Measurements from ENCODE around the gene PPM1H.
A peak's percentile ranks its signal among the peaks of the same experiment; 100 is the strongest.

Gene PPM1H

GRCh38 chr12:62681306-62681705, 253.6 kb downstream of the PPM1H start:
- no peak overlapping the region for H3K9ac ChIP-seq (ENCODE audit: low read length)
- H2BK15ac ChIP-seq (replicated peaks; ENCODE audit: low read depth) = no peak overlapping the region
- H4K5ac ChIP-seq (ENCODE audit: low read length) = no peak overlapping the region
- H2AK5ac ChIP-seq (ENCODE audit: low read length) = no peak overlapping the region
- no peaks in the 10 kb centered on the region for H3K79me2 ChIP-seq (ENCODE audit: control insufficient read depth, insufficient read depth, low read length)
- no peak overlapping the region for H4K8ac ChIP-seq (ENCODE audit: low read depth, low read length)
- H3K4me2 ChIP-seq (ENCODE audit: low read length) = no peak overlapping the region
- no peak overlapping the region for H3K27ac ChIP-seq (ENCODE audit: low read depth, low read length)
- peak overlapping the region; percentile 17 for H3K56ac ChIP-seq (ENCODE audit: low read length)
- DNase-seq = no peak
- no peaks in the 10 kb centered on the region for H3K36me3 ChIP-seq (ENCODE audit: control insufficient read depth, insufficient read depth, low read length)
- no CpG with 5 or more reads among the region's 4 CpGs for WGBS (ENCODE audit: extremely low coverage, insufficient coverage, low lambda C conversion rate)
- H2BK120ac ChIP-seq (ENCODE audit: low read depth, low read length) = no peak overlapping the region
- no peaks in the 10 kb centered on the region for H3K27me3 ChIP-seq (ENCODE audit: insufficient read depth, low read length, poor library complexity)
- H3K4me3 ChIP-seq (ENCODE audit: low read length) = no peak overlapping the region
- no peak overlapping the region for H3K23ac ChIP-seq (ENCODE audit: low read length)
- H3K18ac ChIP-seq (ENCODE audit: low read length) = no peak overlapping the region
- H2BK5ac ChIP-seq (ENCODE audit: low read length) = no peak overlapping the region
- H3K4ac ChIP-seq (ENCODE audit: low read depth, low read length) = no peak overlapping the region
- no peaks in the 10 kb centered on the region for H3K79me1 ChIP-seq (ENCODE audit: low read length)
- H3K4me1 ChIP-seq (ENCODE audit: control insufficient read depth, low read depth, low read length) = peaks cover 2% of the 10 kb centered on the region

- no peak overlapping the region for H3K9ac ChIP-seq (ENCODE audit: low read length)
- no CpG with 5 or more reads among the region's 3 CpGs for WGBS (ENCODE audit: extremely low coverage, insufficient coverage, low lambda C conversion rate)
These were observed 255.3 kb downstream of the PPM1H start for GRCh38 chr12:62679608-62680007.

GRCh38 chr12:62677355-62677754, 257.6 kb downstream of the PPM1H start:
- Histone ChIP-seq H3K4ac (ENCODE audit: low read depth, low read length) (no peak overlapping the region), H3K56ac (ENCODE audit: low read length) (no peak overlapping the region), H2AK5ac (ENCODE audit: low read length) (no peak overlapping the region), H3K27ac (ENCODE audit: low read depth, low read length) (no peak overlapping the region), H2BK120ac (ENCODE audit: low read depth, low read length) (no peak overlapping the region), H3K18ac (ENCODE audit: low read length) (no peak overlapping the region), H3K23ac (ENCODE audit: low read length) (no peak overlapping the region), H3K27me3 (ENCODE audit: insufficient read depth, low read length, poor library complexity) (no peaks in the 10 kb centered on the region), H2BK15ac (replicated peaks; ENCODE audit: low read depth) (no peak overlapping the region), H3K9ac (ENCODE audit: low read length) (no peak overlapping the region), H3K4me1 (ENCODE audit: control insufficient read depth, low read depth, low read length) (peaks cover 4% of the 10 kb centered on the region), H3K79me1 (ENCODE audit: low read length) (no peaks in the 10 kb centered on the region), H4K8ac (ENCODE audit: low read depth, low read length) (no peak overlapping the region), H3K4me2 (ENCODE audit: low read length) (no peak overlapping the region), H3K4me3 (ENCODE audit: low read length) (no peak overlapping the region), H3K36me3 (ENCODE audit: control insufficient read depth, insufficient read depth, low read length) (no peaks in the 10 kb centered on the region), H2BK5ac (ENCODE audit: low read length) (no peak overlapping the region), H4K5ac (ENCODE audit: low read length) (no peak overlapping the region), H3K79me2 (ENCODE audit: control insufficient read depth, insufficient read depth, low read length) (no peaks in the 10 kb centered on the region)
- no peak for DNase-seq
- no CpG with 5 or more reads among the region's 7 CpGs for WGBS (ENCODE audit: extremely low coverage, insufficient coverage, low lambda C conversion rate)

More at GRCh38 chr12:62679608-62680007, 255.3 kb downstream of the PPM1H start:
- H3K27me3 ChIP-seq (ENCODE audit: insufficient read depth, low read length, poor library complexity) = no peaks in the 10 kb centered on the region
- H3K4ac ChIP-seq (ENCODE audit: low read depth, low read length) = no peak overlapping the region
- H3K4me1 ChIP-seq (ENCODE audit: control insufficient read depth, low read depth, low read length) = peaks cover under 1% of the 10 kb centered on the region
- H3K27ac ChIP-seq (ENCODE audit: low read depth, low read length) = no peak overlapping the region
- H3K4me2 ChIP-seq (ENCODE audit: low read length) = no peak overlapping the region
- no peak overlapping the region for H4K5ac ChIP-seq (ENCODE audit: low read length)
- H3K79me1 ChIP-seq (ENCODE audit: low read length) = no peaks in the 10 kb centered on the region
- no peak overlapping the region for H2BK15ac ChIP-seq (replicated peaks; ENCODE audit: low read depth)
- no peak overlapping the region for H2BK120ac ChIP-seq (ENCODE audit: low read depth, low read length)
- H3K56ac ChIP-seq (ENCODE audit: low read length) = no peak overlapping the region
- no peak overlapping the region for H3K18ac ChIP-seq (ENCODE audit: low read length)
- H3K79me2 ChIP-seq (ENCODE audit: control insufficient read depth, insufficient read depth, low read length) = no peaks in the 10 kb centered on the region
- H3K23ac ChIP-seq (ENCODE audit: low read length) = no peak overlapping the region
- no peaks in the 10 kb centered on the region for H3K36me3 ChIP-seq (ENCODE audit: control insufficient read depth, insufficient read depth, low read length)
- H2AK5ac ChIP-seq (ENCODE audit: low read length) = no peak overlapping the region
- DNase-seq = no peak
- no peak overlapping the region for H2BK5ac ChIP-seq (ENCODE audit: low read length)
- H4K8ac ChIP-seq (ENCODE audit: low read depth, low read length) = no peak overlapping the region
- no peak overlapping the region for H3K4me3 ChIP-seq (ENCODE audit: low read length)

GRCh38 chr12:62676521-62677307, 258.2 kb downstream of the PPM1H start:
- no peak overlapping the region for H3K4me2 ChIP-seq (ENCODE audit: low read length)
- no peak overlapping the region for H2BK15ac ChIP-seq (replicated peaks; ENCODE audit: low read depth)
- H3K79me2 ChIP-seq (ENCODE audit: control insufficient read depth, insufficient read depth, low read length) = no peaks in the 10 kb centered on the region
- no peak overlapping the region for H2BK120ac ChIP-seq (ENCODE audit: low read depth, low read length)
- no peak overlapping the region for H3K27ac ChIP-seq (ENCODE audit: low read depth, low read length)
- H4K5ac ChIP-seq (ENCODE audit: low read length) = no peak overlapping the region
- no peak overlapping the region for H3K56ac ChIP-seq (ENCODE audit: low read length)
- no peaks in the 10 kb centered on the region for H3K27me3 ChIP-seq (ENCODE audit: insufficient read depth, low read length, poor library complexity)
- WGBS (ENCODE audit: extremely low coverage, insufficient coverage, low lambda C conversion rate) = no CpG with 5 or more reads among the region's 11 CpGs
- H3K9ac ChIP-seq (ENCODE audit: low read length) = no peak overlapping the region
- no peak overlapping the region for H4K8ac ChIP-seq (ENCODE audit: low read depth, low read length)
- no peak overlapping the region for H2BK5ac ChIP-seq (ENCODE audit: low read length)
- H3K23ac ChIP-seq (ENCODE audit: low read length) = no peak overlapping the region
- no peak overlapping the region for H3K4ac ChIP-seq (ENCODE audit: low read depth, low read length)
- no peak overlapping the region for H3K18ac ChIP-seq (ENCODE audit: low read length)
- H3K36me3 ChIP-seq (ENCODE audit: control insufficient read depth, insufficient read depth, low read length) = peaks cover 1% of the 10 kb centered on the region
- peaks cover 4% of the 10 kb centered on the region for H3K4me1 ChIP-seq (ENCODE audit: control insufficient read depth, low read depth, low read length)
- no peaks in the 10 kb centered on the region for H3K79me1 ChIP-seq (ENCODE audit: low read length)
- DNase-seq = no peak
- no peak overlapping the region for H2AK5ac ChIP-seq (ENCODE audit: low read length)
- H3K4me3 ChIP-seq (ENCODE audit: low read length) = no peak overlapping the region

GRCh38 chr12:62673028-62673815, 261.7 kb downstream of the PPM1H start:
- H3K23ac ChIP-seq (ENCODE audit: low read length) = no peak overlapping the region
- H3K79me1 ChIP-seq (ENCODE audit: low read length) = no peaks in the 10 kb centered on the region
- H3K4me2 ChIP-seq (ENCODE audit: low read length) = no peak overlapping the region
- no peak overlapping the region for H2BK120ac ChIP-seq (ENCODE audit: low read depth, low read length)
- H3K27me3 ChIP-seq (ENCODE audit: insufficient read depth, low read length, poor library complexity) = no peaks in the 10 kb centered on the region
- no peaks in the 10 kb centered on the region for H3K79me2 ChIP-seq (ENCODE audit: control insufficient read depth, insufficient read depth, low read length)
- no peak overlapping the region for H2BK15ac ChIP-seq (replicated peaks; ENCODE audit: low read depth)
- H3K18ac ChIP-seq (ENCODE audit: low read length) = no peak overlapping the region
- no peak overlapping the region for H3K9ac ChIP-seq (ENCODE audit: low read length)
- no CpG with 5 or more reads among the region's 6 CpGs for WGBS (ENCODE audit: extremely low coverage, insufficient coverage, low lambda C conversion rate)
- H3K4me3 ChIP-seq (ENCODE audit: low read length) = no peak overlapping the region
- no peak overlapping the region for H2AK5ac ChIP-seq (ENCODE audit: low read length)
- peak overlapping the region; percentile 51 for H3K56ac ChIP-seq (ENCODE audit: low read length)
- H3K27ac ChIP-seq (ENCODE audit: low read depth, low read length) = no peak overlapping the region
- H4K5ac ChIP-seq (ENCODE audit: low read length) = no peak overlapping the region
- peak overlapping the region; percentile 48 for H3K4ac ChIP-seq (ENCODE audit: low read depth, low read length)
- peak; percentile 63 for DNase-seq
- no peak overlapping the region for H4K8ac ChIP-seq (ENCODE audit: low read depth, low read length)
- H2BK5ac ChIP-seq (ENCODE audit: low read length) = no peak overlapping the region
- H3K4me1 ChIP-seq (ENCODE audit: control insufficient read depth, low read depth, low read length) = peaks cover 4% of the 10 kb centered on the region
- H3K36me3 ChIP-seq (ENCODE audit: control insufficient read depth, insufficient read depth, low read length) = peaks cover 1% of the 10 kb centered on the region
